GDM1 (cell line): Measurements from ENCODE around the gene ESYT3.
"Not testable (repeated sequence)": the region's sequence is repeated elsewhere in the genome, so short reads cannot be mapped to it uniquely, and the experiment has no call there.

Experiments
- DNase-seq: peaks from one replicate; lab custom pipeline; 2025; lab: John Stamatoyannopoulos, UW

Gene ESYT3

DNA sequence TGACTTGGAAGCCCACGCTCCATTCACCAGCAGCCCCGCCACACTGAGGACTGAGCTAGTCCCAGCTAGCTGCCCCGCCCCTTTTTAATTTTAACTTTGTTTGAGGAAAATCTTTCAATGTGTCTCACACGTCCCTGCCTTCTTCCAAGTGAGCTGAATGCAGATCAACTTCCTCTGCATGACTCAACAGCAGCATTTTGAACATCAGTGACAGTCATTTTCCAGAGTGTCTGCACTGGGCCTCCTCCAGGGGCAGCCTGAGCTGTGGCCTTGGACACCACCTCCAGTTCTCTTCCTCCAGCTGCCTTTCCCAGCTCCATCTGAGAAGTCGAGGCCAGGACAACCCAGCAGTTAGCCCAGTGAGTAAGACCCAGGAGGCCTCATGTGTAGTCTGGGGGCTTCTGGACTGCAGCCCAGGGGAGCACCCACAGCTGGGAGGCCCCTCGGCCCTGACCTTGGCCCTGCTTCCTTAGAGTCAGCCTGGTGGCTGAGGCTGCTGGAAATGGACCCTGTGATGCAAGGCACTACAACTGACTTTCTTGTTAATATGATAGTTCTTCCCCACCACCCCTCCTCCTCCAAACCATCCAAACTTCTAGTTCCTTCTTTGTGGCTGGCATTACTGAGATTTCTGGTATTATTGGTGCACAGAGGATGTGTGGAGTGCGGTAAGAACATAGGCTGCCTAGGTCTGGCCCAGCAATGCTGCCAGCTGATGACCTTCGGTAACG, 21.4 kb upstream of the ESYT3 start:
- no peak for DNase-seq

- DNase-seq, result not testable (repeated sequence)
These were observed 18.2 kb upstream of the ESYT3 start for GRCh38 chr3:138416236-138416635.

GRCh38 chr3:138417559-138417982, 16.8 kb upstream of the ESYT3 start:
- DNase-seq, result peak; percentile 48

- DNase-seq, result no peak
These were observed 15.7 kb upstream of the ESYT3 start for GRCh38 chr3:138418601-138419206.

GRCh38 chr3:138423316-138423715, 11.1 kb upstream of the ESYT3 start:
- DNase-seq, result no peak

DNA sequence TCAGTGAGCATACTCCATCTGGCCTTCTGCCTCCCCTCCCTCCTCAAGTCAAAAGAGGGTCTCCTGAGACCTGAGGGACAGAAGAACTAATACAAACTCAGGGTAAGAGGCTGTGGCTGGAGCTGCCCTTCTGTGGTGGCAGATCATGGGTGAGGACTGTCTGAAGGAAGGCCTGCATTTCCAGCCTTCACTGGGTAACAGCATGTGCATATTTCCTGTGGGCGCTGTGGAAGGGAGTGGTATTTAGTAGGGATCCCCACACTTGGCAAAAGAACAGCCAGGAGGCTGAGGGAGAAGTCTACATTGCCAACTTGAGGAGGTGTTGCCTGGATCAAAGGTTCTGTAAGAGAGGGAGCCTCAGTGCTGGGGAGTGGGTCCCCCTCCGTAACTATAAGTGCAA, 10.1 kb upstream of the ESYT3 start:
- DNase-seq, result no peak

DNA sequence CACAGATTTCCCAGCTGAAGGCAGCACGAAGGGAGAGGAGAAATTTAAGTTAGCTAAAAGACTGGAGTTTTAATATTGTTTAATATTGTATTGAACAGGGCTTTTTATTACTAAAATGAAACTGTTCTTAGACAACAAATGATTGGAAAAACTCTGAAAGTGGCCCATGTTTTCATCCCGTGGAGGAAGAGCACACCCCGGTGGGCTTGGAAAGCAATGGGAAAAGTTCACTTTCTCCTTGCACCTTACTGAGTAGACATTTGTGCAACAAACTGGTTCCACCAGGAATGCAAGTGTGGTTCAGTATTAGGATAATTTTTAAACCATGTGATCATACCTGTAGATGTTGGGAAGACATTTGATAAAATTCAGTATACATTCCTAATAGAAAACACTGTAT, 8.2 kb upstream of the ESYT3 start:
- DNase-seq, result no peak

GRCh38 chr3:138426754-138427153, 7.7 kb upstream of the ESYT3 start:
- not testable (repeated sequence) for DNase-seq

- no peak for DNase-seq
These were observed 4.8 kb upstream of the ESYT3 start for GRCh38 chr3:138429665-138430064.

DNA sequence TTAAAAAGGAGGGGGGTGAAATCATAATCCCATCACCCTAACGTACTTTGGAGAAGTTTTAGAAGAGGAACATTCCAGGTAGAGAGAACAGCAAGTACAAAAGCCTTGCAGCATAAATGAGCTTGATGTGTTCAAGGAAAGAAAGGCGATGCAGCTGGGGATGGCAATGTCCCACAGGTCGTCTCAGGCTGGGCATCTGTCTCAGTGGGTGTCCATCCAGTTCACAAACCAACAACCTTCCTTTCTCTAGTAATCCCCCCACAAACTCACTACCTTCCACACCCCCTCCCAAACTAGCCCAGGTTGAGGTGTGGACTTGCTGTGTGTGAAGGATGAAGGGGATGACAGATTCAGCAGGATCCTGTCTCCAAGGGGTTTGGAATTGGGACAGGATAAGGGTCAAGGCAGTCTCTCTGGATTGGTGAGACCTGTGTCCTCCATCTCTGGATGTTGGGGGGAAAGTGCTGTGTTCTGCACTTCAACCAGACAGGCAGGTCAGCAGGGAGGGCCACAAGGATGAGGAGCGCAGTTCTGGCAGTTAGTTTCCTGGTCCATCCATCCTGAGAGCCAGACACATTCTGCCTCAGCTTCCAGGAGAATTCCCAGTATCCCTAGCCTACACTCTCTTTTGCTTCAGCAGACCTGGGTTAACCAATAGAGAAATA, 1.7 kb upstream of the ESYT3 start:
- no peak for DNase-seq

- DNase-seq, result no peak
These were observed 532 bp upstream of the ESYT3 start for GRCh38 chr3:138433892-138434275.

DNA sequence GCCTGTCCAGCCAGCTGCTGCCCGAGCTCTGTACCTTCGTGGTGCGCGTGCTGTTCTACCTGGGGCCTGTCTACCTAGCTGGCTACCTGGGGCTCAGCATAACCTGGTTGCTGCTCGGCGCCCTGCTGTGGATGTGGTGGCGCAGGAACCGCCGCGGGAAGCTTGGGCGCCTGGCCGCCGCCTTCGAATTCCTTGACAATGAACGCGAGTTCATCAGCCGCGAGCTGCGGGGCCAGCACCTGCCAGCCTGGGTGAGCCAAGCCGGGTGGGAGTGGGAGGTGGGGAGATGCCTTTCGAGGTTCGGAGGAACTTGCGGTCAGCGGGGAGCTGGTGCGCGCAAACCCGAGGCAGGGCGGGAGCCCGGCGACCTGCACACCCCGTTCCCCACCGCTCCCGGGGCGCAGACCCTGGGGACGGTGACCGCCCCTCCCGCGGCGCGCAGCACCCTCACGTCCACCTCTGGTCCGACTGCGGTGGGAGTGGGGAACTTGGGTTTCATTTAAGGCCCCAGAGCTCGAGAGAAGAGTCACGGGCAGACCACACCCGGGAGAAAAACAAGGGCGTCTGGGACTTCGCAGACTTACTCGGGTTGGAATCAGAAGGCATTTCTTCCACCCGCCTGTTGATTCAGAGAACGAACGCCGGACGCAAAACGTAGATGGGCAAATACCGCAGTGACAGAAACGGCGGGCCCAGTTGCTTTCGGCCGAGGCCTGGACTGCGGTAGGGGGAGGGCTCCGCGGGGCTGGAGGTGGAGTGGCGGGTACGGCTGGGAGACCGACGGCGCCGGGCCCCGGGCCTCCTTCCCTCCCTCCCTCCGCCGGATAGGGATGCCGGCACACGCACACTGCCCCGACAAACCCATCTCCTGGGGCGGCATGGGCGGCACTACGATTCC, 708 bp downstream of the ESYT3 start:
- no peak for DNase-seq

- no peak for DNase-seq
These were observed 1.4 kb downstream of the ESYT3 start for GRCh38 chr3:138435840-138436239.

DNA sequence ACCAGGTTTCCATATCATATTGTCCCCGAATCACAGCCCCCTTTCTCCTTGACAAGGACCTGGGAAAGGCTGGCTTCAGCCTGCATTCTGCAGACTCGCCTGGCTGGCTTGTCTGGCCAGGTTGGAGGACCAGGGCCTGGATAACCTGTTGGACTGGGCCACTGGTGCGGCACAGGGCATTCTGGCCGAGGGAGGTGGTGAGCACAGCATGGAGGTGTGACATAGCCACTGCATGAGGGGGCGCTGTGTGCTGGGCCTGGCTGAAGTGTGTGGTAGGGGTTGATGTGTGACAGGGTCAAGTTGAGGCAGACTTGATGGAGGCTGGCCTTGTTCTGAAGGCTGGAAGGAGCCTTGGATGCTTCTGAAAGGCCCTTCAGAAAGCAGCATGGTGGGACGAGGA, 2.9 kb downstream of the ESYT3 start:
- DNase-seq, result no peak

DNA sequence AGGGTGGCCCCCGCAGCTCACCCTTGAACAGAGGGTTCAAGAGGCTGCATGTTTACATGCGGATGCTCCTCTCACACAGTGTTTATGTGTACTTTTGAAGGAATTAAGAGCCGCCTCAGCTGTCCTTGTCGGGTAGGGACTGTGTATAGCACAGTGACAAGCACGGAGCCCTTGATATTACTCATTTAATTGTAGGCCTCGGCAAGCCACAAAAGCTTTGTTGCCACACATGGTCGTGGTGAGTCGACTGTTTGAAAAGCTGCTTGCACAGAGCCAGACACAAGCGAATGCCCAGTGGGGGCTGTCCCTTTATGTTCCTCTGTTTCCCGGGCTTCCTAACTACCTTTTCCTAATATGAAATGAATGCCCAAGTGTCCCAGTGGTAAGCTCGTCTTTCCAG, 4.5 kb downstream of the ESYT3 start:
- no peak for DNase-seq

DNA sequence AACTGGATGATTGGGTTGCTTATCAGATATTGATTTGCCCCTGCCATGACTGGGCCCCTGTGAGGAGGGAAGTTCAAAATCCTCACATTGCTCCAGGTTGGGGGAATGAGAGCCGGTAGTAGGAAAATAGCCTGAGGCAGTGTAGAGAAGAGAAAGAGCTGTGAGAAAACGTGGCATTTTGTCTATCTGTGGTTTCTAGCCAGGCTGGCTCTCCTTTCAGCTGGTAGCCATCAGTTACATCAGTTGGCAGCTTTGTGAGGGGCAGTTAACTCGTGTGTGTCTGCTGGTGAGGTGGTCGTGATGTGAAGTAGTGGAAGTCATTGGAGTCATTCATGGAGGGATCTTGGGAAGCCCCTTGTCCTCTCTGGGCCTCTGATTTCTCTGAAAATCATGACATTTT, 5.2 kb downstream of the ESYT3 start:
- DNase-seq, result no peak

DNA sequence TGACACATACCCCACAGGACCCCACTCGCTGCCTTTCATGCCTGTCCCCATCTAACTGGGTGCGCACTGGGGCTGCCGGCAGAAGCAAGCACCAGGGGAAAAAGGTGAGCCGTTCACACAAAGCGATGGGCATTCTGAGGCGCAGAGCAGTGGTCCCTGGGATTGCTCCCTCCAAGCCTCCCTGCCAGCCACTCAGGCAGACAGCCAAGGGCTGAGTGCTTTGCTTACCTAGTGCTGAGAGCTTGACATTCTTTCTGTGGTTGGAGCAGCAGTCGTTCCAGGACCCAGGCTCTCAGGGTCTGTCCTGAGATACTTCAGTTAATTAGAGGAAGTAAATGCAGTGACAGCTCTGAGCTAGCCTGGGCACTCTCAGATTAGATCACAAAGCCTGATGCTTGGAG, 5.7 kb downstream of the ESYT3 start:
- no peak for DNase-seq

GRCh38 chr3:138440596-138440995, 6.2 kb downstream of the ESYT3 start:
- DNase-seq, result no peak

- no peak for DNase-seq
These were observed 6.8 kb downstream of the ESYT3 start for GRCh38 chr3:138441256-138441655.

DNA sequence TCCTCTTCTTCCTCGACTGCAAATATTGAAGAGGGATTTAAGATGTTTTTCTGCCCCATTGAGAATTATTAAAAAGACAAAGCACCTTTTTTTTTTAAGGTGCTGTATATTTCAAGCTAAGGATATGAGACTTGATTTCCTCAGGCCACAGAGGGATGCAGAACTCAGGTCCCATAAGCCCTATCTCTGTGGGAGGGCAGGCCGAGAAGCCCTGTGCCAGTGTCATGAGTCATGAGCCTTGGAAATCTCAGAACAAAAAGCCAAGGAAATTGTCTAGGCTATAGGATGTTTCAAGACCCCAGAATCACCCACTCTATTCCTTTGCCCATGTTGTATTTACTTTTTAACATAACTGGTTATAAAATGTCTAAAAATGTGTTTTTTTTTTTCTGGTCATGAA, 7.3 kb downstream of the ESYT3 start:
- DNase-seq, result no peak

DNA sequence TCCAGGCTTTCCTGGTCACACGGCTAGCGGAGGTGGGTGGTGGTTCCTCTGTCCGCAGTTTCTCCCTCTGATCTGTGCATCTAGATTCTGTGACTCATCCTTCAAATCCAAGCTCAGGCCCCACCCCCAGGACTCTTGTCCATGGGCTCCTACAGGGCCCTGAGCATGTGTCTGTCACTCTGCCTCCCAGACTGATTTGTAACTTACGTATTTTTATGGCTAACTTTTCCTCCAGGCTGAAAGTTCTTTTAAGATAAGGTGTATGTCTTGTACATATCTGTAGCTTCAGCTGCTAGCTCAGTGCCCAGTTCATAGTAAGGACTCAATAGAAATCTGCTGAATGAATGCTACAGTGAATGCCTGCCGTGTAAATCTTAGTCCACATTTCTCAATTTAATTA, 8.0 kb downstream of the ESYT3 start:
- DNase-seq, result no peak

- no peak for DNase-seq
These were observed 8.7 kb downstream of the ESYT3 start for GRCh38 chr3:138443091-138443490.
